HCT116 (cell line): Measurements from ENCODE around the gene ZNF619. TPM values are rescaled to one million over a fixed set of nuclear protein-coding genes. Genes with fewer than 3 reads are reported as not detected.

Experiments used
- ATAC-seq: fragments of 200-7000 bp; cut with Tn5 transposase; 2 replicates; pipeline ENCODE4 v1.9.1; 2020; ENCODE audit warnings: mild to moderate bottlenecking, moderate library complexity
- BruUV-seq: library from RNA; stranded (reverse); fragments of 400-500 nt; replicated peaks from 2 replicates; lab custom pipeline; 2021; lab: Mats Ljungman, UMichigan
- CTCF ChIA-PET: fragments of 300-600 bp; sonication (Branson Sonifier 250); formaldehyde crosslinking; loops from one replicate; lab custom pipeline; 2021; ENCODE audit warnings: antibody characterized with exemption; lab: Charles Lee
- POLR2A ChIA-PET: fragments of 300-600, 350-600 bp; sonication (Branson Sonifier 250); formaldehyde crosslinking; loops from one replicate; lab custom pipeline; 2021; ENCODE audit warnings: antibody characterized with exemption; lab: Charles Lee
- RAD21 ChIA-PET, 2 experiments: fragments of 300-600 bp; sonication (Branson Sonifier 250); formaldehyde crosslinking; loops; one replicate each; lab custom pipeline; 2023; ENCODE audit warnings: low total read pairs in 2 of 2; ENCODE audit not compliant: uncharacterized antibody in 2 of 2, unreplicated experiment in 2 of 2, low non-redundant PET in 1 of 2; lab: Charles Lee
- DNase-seq: peaks from one replicate; pipeline ENCODE4 v3.0.0-alpha.2; 2010; ENCODE audit warnings: low read depth, low spot score
- H2AFZ ChIP-seq: fragments of 200-600 bp; shearing (Covaris generic), sonication (generic); 2 replicates; pipeline ENCODE4 v1.6.1; 2017; ENCODE audit warnings: low read depth, mixed run types, mixed read lengths, antibody characterized with exemption, low read length; ENCODE audit not compliant: poor library complexity, severe bottlenecking
- H3K27ac ChIP-seq: 2 replicates; pipeline ENCODE4 v1.5.1; 2012; ENCODE audit warnings: low read depth, low read length
- H3K27me3 ChIP-seq: fragments of 200-600 bp; sonication (generic); 2 replicates; pipeline ENCODE4 v1.6.1; 2016; ENCODE audit warnings: mixed run types, low read length, mixed read lengths; ENCODE audit not compliant: insufficient read depth
- H3K36me3 ChIP-seq, 2 experiments: fragments of 200-500 bp in 1 of 2; fragments of 200-600 bp in 1 of 2; sonication (Bioruptor generic) in 1 of 2; sonication (generic) in 1 of 2; 2 replicates each; pipeline versions ENCODE4 v1.5.1 to v1.6.1; 2014 to 2016; ENCODE audit warnings: low read length in 2 of 2, inconsistent platforms in 1 of 2, mixed read lengths in 1 of 2, mixed run types in 1 of 2; ENCODE audit not compliant: insufficient read depth in 2 of 2, control insufficient read depth in 1 of 2
- H3K4me1 ChIP-seq, 2 experiments: fragments of 200-600 bp in 1 of 2; sonication (generic) in 1 of 2; 2 replicates each; pipeline versions ENCODE4 v1.5.1 to v1.6.1; 2012 to 2017; ENCODE audit warnings: low read length in 2 of 2, inconsistent platforms in 1 of 2, mild to moderate bottlenecking in 1 of 2, mixed read lengths in 1 of 2, mixed run types in 1 of 2, moderate library complexity in 1 of 2; ENCODE audit not compliant: insufficient read depth in 2 of 2, control insufficient read depth in 1 of 2
- H3K4me2 ChIP-seq: fragments of 200-600 bp; sonication (generic); 2 replicates; pipeline ENCODE4 v1.6.1; 2017; ENCODE audit warnings: mixed run types, low read length, mixed read lengths
- H3K4me3 ChIP-seq, 2 experiments: fragments of 200-600 bp in 1 of 2; sonication (generic) in 1 of 2; replicated peaks in 1 of 2; 2 replicates each; pipeline ENCODE4 v1.5.1; 2011 to 2016; ENCODE audit warnings: low read length in 2 of 2, control low read depth in 1 of 2, low read depth in 1 of 2, mild to moderate bottlenecking in 1 of 2, mixed read lengths in 1 of 2, mixed run types in 1 of 2
- H3K79me2 ChIP-seq: fragments of 200-600 bp; sonication (generic); 2 replicates; pipeline ENCODE4 v1.6.1; 2017; ENCODE audit warnings: mild to moderate bottlenecking, mixed run types, low read length, moderate library complexity, mixed read lengths; ENCODE audit not compliant: insufficient read depth
- H3K9ac ChIP-seq: fragments of 200-600 bp; sonication (generic); 2 replicates; pipeline ENCODE4 v1.6.1; 2016; ENCODE audit warnings: low read length, mixed read lengths
- H3K9me2 ChIP-seq: fragments of 200-600 bp; sonication (generic), shearing (Covaris generic); 2 replicates; pipeline ENCODE4 v1.6.1; 2017; ENCODE audit warnings: mixed run types, mild to moderate bottlenecking, moderate library complexity; ENCODE audit not compliant: insufficient read depth
- H3K9me3 ChIP-seq, 2 experiments: fragments of 200-500 bp in 1 of 2; fragments of 200-600 bp in 1 of 2; sonication (Bioruptor generic) in 1 of 2; sonication (generic) in 1 of 2; 2 replicates each; pipeline ENCODE4 v1.6.1; 2014 to 2017; ENCODE audit warnings: low read length in 2 of 2, mixed read lengths in 2 of 2, inconsistent platforms in 1 of 2, low read depth in 1 of 2, mild to moderate bottlenecking in 1 of 2, mixed run types in 1 of 2, moderate library complexity in 1 of 2; ENCODE audit not compliant: control insufficient read depth in 1 of 2, insufficient read depth in 1 of 2
- H4K20me1 ChIP-seq: fragments of 200-600 bp; sonication (generic), shearing (Covaris generic); 2 replicates; pipeline ENCODE4 v1.6.1; 2017; ENCODE audit warnings: mixed run types, mild to moderate bottlenecking, moderate library complexity; ENCODE audit not compliant: insufficient read depth
- ELF1 ChIP-seq: IDR thresholded peaks from 2 replicates; pipeline ENCODE4 v1.6.1; 2012; ENCODE audit warnings: low read depth, borderline replicate concordance
- EZH2 ChIP-seq: fragments of 200-600 bp; sonication (generic); IDR thresholded peaks from 2 replicates; pipeline ENCODE4 v1.6.1; 2017; ENCODE audit warnings: antibody characterized with exemption, mixed run types
- FOSL1 ChIP-seq: IDR thresholded peaks from 2 replicates; pipeline ENCODE4 v1.6.1; 2012; ENCODE audit warnings: low read depth
- JUND ChIP-seq: IDR thresholded peaks from 2 replicates; pipeline ENCODE4 v1.6.1; 2012
- SP1 ChIP-seq: IDR thresholded peaks from 2 replicates; pipeline ENCODE4 v1.6.1; 2012; ENCODE audit warnings: low read depth
- SRF ChIP-seq: IDR thresholded peaks from 2 replicates; pipeline ENCODE4 v1.6.1; 2012; ENCODE audit warnings: low read depth
- TCF7L2 ChIP-seq: IDR thresholded peaks from 2 replicates; pipeline ENCODE4 v1.7.0; 2011; ENCODE audit warnings: borderline replicate concordance, inconsistent platforms; ENCODE audit not compliant: insufficient read depth, insufficient read length; ENCODE audit errors: extremely low read depth
- YY1 ChIP-seq: IDR thresholded peaks from 2 replicates; pipeline ENCODE4 v1.6.1; 2011; ENCODE audit warnings: low read length, low read depth, moderate library complexity, mild to moderate bottlenecking; ENCODE audit not compliant: insufficient replicate concordance; ENCODE audit errors: extremely low read depth
- ZFX ChIP-seq: fragments of 450-650 bp; IDR thresholded peaks from 2 replicates; pipeline ENCODE4 v1.6.1; 2017
- ZNF274 ChIP-seq: fragments of 200-500 bp; sonication (Bioruptor generic); IDR thresholded peaks from 2 replicates; pipeline ENCODE4 v1.6.1; 2014; ENCODE audit warnings: mild to moderate bottlenecking, low read depth, low read length, inconsistent platforms
- intact Hi-C: fragments of 100-400 bp; cut with micrococcal nuclease; formaldehyde crosslinking; loops from 2 replicates; pipeline ENCODE4 v1.10.0; 2022
- total RNA-seq: library from RNA; stranded (reverse); gene quantifications from one replicate; pipeline ENCODE4 v1.2.1, GENCODE V29; 2021; ENCODE audit not compliant: unreplicated experiment

ZNF619 gene
- total RNA-seq, 1 experiment from 2014 or later = 7.3 TPM

DNA sequence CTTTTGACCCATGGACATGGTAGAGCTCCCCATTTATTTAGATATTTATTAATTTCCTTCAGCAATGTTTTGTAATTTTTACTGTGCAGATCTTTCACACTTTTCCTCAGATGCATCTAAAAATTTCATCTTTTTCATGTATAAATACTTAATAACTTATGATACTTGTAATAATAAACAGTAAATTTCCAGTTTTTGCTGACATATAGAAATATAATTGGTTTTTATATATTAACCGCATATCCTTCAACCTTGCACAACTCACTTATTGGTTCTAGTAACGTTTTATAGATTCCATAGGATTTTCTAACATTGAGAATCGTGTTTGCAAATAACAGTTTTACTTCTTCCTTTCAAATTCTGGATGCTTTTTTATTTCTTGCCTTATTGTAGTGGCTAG is 44.3 kb downstream of the ZNF619 start:
- H3K4me1 ChIP-seq = peaks cover 0 to 18% of the 10 kb centered on the region in 2 experiments; a peak in 1 of 4 replicates
- no peak overlapping the region for H3K9ac ChIP-seq
- ChIA-PET RAD21 (no interaction called here), CTCF (no interaction called here), POLR2A (no interaction called here)
- H3K9me2 ChIP-seq = no peaks in the 10 kb centered on the region
- H3K4me3 ChIP-seq = no peak overlapping the region
- no peak for ATAC-seq
- DNase-seq = no peak
- intact Hi-C loops = no loop called here
- H4K20me1 ChIP-seq = no peaks in the 10 kb centered on the region
- no peak overlapping the region for H2AFZ ChIP-seq
- H3K79me2 ChIP-seq = peaks cover 10% of the 10 kb centered on the region
- H3K27me3 ChIP-seq = no peaks in the 10 kb centered on the region
- peaks cover 2 to 4% of the 10 kb centered on the region in 2 experiments; a peak in 2 of 4 replicates for H3K36me3 ChIP-seq
- H3K27ac ChIP-seq = no peak overlapping the region
- no peaks in the 10 kb centered on the region for H3K9me3 ChIP-seq
- no TSS peak for BruUV-seq
- no peak overlapping the region for H3K4me2 ChIP-seq
- TF ChIP-seq SRF (no peak), TCF7L2 (no peak)

DNA sequence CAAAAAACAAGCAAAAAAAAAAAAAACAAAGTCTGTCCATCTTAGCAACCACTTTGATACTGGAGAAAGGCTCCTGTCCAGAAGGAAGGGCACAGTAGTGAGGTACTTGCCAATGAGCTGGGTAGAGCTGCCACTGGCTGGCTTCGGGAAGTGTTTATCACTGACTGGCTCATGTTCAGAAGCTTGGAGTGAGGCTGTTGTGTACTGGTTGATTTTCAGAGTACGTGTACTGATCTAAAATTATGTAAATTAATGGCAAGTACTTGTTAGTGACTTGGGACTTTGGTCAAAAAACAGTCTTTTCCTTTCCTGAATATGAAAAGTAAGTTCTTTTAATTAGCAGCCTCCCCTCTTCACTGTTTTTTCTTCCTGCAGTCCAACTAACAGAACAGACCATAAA is 46.9 kb downstream of the ZNF619 start:
- peak overlapping the region; percentile 85 to 92 for H3K4me3 ChIP-seq
- H2AFZ ChIP-seq = no peak overlapping the region
- intact Hi-C loops = loop anchor here (2.0 kb wide), 1 partner anchor 17 kb away; the partner anchor contains the start of gene ZNF620
- ChIA-PET POLR2A (interaction anchor here (0.7 to 4.2 kb wide), 4 partner anchors 10 to 1075 kb away, joined by 3 to 35 read pairs (median 6); partner anchors contain the start of genes RPL14 and ZNF620), CTCF (interaction anchor here (0.7 to 1.3 kb wide), 2 partner anchors 17 to 18 kb away, joined by 3 to 5 read pairs; partner anchors contain the start of gene ZNF620), RAD21 (interaction anchor here in 1 of 2 experiments (0.8 kb wide), 1 partner anchor 18 kb away, joined by 3 read pairs; the partner anchor contains the start of gene ZNF620)
- no TSS peak for BruUV-seq
- H3K27me3 ChIP-seq = no peaks in the 10 kb centered on the region
- H3K36me3 ChIP-seq = 0 out of 4 replicates have a peak, but pooled peaks cover 3% of the 10 kb centered on the region in 2 experiments
- ATAC-seq = no peak
- peaks cover 0 to 18% of the 10 kb centered on the region in 2 experiments; a peak in 1 of 4 replicates for H3K4me1 ChIP-seq
- no peaks in the 10 kb centered on the region for H3K9me2 ChIP-seq
- peak overlapping the region; percentile 80; the same call in 1 of the 2 replicates for H3K27ac ChIP-seq
- H3K9ac ChIP-seq = peak overlapping the region; percentile 88
- no peaks in the 10 kb centered on the region for H3K9me3 ChIP-seq
- DNase-seq = no peak
- peaks cover 10% of the 10 kb centered on the region for H3K79me2 ChIP-seq
- TF ChIP-seq ELF1 (no peak), EZH2 (no peak), ZFX (no peak), YY1 (no peak), SP1 (no peak), ZNF274 (no peak), JUND (no peak), FOSL1 (no peak)
- peak overlapping the region; percentile 90 for H3K4me2 ChIP-seq
- no peaks in the 10 kb centered on the region for H4K20me1 ChIP-seq
